ENCODE data around the gene YAE1.

The YAE1 gene

GRCh38 chr7:39621784-39622411 is 55.7 kb downstream of the YAE1 start:
- Histone ChIP-seq H3K4me3 (ENCODE audit: low read depth, low read length) (no peak overlapping the region), H3K4me2 (ENCODE audit: low read length) (peak overlapping the region; percentile 74), H4K91ac (ENCODE audit: low read depth, low read length) (no peak overlapping the region), H3K79me2 (ENCODE audit: control insufficient read depth, insufficient read depth, low read length, poor library complexity) (peaks cover 19% of the 10 kb centered on the region), H2AK5ac (ENCODE audit: low read length) (no peak overlapping the region), H2BK120ac (ENCODE audit: insufficient read depth, low read length, poor library complexity) (no peak overlapping the region), H3K9me3 (ENCODE audit: insufficient read depth, low read depth, low read length) (no peaks in the 10 kb centered on the region), H3K9ac (ENCODE audit: low read length) (no peak overlapping the region), H2AFZ (ENCODE audit: insufficient read depth, low read length, poor library complexity) (no peak overlapping the region), H3K27me3 (ENCODE audit: insufficient read depth, low read length) (no peaks in the 10 kb centered on the region), H3K18ac (ENCODE audit: low read length) (no peak overlapping the region), H3K4ac (ENCODE audit: low read depth, low read length) (no peak overlapping the region), H3K4me1 (ENCODE audit: control insufficient read depth in 1 of 2, insufficient read depth in 2 of 2, low read length in 2 of 2) (peaks cover 0 to 3% of the 10 kb centered on the region in 2 experiments), H3K36me3 (ENCODE audit: control insufficient read depth in 1 of 2, insufficient read depth in 2 of 2, low read length in 2 of 2) (no peaks in the 10 kb centered on the region), H3K27ac (ENCODE audit: low read depth, low read length) (no peak overlapping the region), H4K8ac (ENCODE audit: low read depth, low read length) (no peak overlapping the region), H4K12ac (ENCODE audit: low read depth, low read length) (no peak overlapping the region), H3K79me1 (ENCODE audit: low read length) (peaks cover 13% of the 10 kb centered on the region), H2BK5ac (ENCODE audit: low read depth, low read length, poor library complexity) (no peak overlapping the region), H3K23ac (ENCODE audit: low read length) (no peak overlapping the region), H3K14ac (ENCODE audit: low read length) (no peak overlapping the region), H2BK12ac (ENCODE audit: low read length) (no peak overlapping the region)
- WGBS (ENCODE audit: extremely low coverage, insufficient coverage, insufficient read length) = no CpG with 5 or more reads among the region's 1 CpG
- peak; percentile 33 to 45 for DNase-seq
